Prostate gland (tissue), 2 donors: Measurements from ENCODE around the gene SRP68. TPM values are rescaled to one million over a fixed set of nuclear protein-coding genes. Genes with fewer than 3 reads are reported as not detected.
A peak's percentile ranks its signal among the peaks of the same experiment; 100 is the strongest.

Experiments used
- DNase-seq: peaks from one replicate; pipeline ENCODE4 v3.0.0-alpha.2; 2019; ENCODE audit warnings: low spot score
- H3K27ac ChIP-seq, 2 donors: fragments of 200-600 bp; sonication (generic); 2 replicates each; pipeline ENCODE4 v1.5.1; 2017 to 2019
- H3K27me3 ChIP-seq: fragments of 200-600 bp; sonication (generic); replicated peaks from 2 replicates; pipeline ENCODE4 v1.5.1; 2019; ENCODE audit not compliant: insufficient read depth
- H3K36me3 ChIP-seq, 2 donors: fragments of 200-600 bp; sonication (generic); 1 replicate in 1 of 2; 2 replicates in 1 of 2; pipeline versions ENCODE4 v1.5.1 to v1.8.1; 2017 to 2019
- H3K4me1 ChIP-seq: fragments of 200-600 bp; sonication (generic); replicated peaks from 2 replicates; pipeline ENCODE4 v1.5.1; 2019
- H3K4me3 ChIP-seq, 2 donors: fragments of 200-600 bp; sonication (generic); 2 replicates each; pipeline ENCODE4 v1.5.1; 2017 to 2019
- H3K9me3 ChIP-seq: fragments of 200-600 bp; sonication (generic); 2 replicates; pipeline ENCODE4 v1.5.1; 2017
- CTCF ChIP-seq, 4 experiments: fragments of 200-600 bp in 2 of 4; fragments of 450-650 bp in 2 of 4; sonication (generic) in 2 of 4; IDR thresholded peaks; 1 replicate in 3 of 4; 2 replicates in 1 of 4; pipeline ENCODE4 v1.5.1; 2016 to 2019; ENCODE audit warnings: antibody characterized with exemption in 4 of 4, mild to moderate bottlenecking in 2 of 4, moderate library complexity in 2 of 4
- POLR2A ChIP-seq: fragments of 450-650 bp; IDR thresholded peaks from one replicate; pipeline ENCODE4 v1.6.1; 2016; ENCODE audit warnings: antibody characterized with exemption, mild to moderate bottlenecking
- POLR2AphosphoS5 ChIP-seq: sonication (generic); formaldehyde crosslinking; IDR thresholded peaks from one replicate; pipeline ENCODE4 v1.6.1; 2017; ENCODE audit warnings: antibody characterized with exemption
- WGBS: methylation state at CpG from one replicate; pipeline ENCODE4 v1.1.5; 2018; 5-methylcytosine and 5-hydroxymethylcytosine counted together
- intact Hi-C: fragments of 100-400 bp; cut with DNase I; formaldehyde crosslinking; loops from one replicate; pipeline ENCODE4 v1.14.2; 2022
- total RNA-seq, 2 donors: library from RNA; depleted of rRNA; stranded (reverse); fragments of >200 nt; gene quantifications; one replicate each; pipeline ENCODE4 v1.1.0, GENCODE V29; 2016

Gene SRP68
- total RNA-seq, 2 donors from 2014 or later, result 33.5 to 51.2 TPM

GRCh38 chr17:76000016-76000754 lies 72.1 kb downstream of the SRP68 start:
- peaks cover 13% of the 10 kb centered on the region for H3K4me1 ChIP-seq
- intact Hi-C loops, result no loop called here
- 49% methylated on average over 31 of the region's 31 CpGs for WGBS
- peak; percentile 14 for TF ChIP-seq POLR2AphosphoS5
- TF ChIP-seq POLR2A, result no peak
- TF ChIP-seq CTCF (IDR thresholded peaks at IDR 0.05), result peak; percentile 43 to 72 (median 57)
- no peaks in the 10 kb centered on the region for H3K27me3 ChIP-seq
- no peak overlapping the region for H3K4me3 ChIP-seq
- peak overlapping the region; percentile 43 to 75 for H3K27ac ChIP-seq
- H3K9me3 ChIP-seq, result no peaks in the 10 kb centered on the region
- peak; percentile 60 for DNase-seq
- no peaks in the 10 kb centered on the region for H3K36me3 ChIP-seq

- H3K27me3 ChIP-seq, result no peaks in the 10 kb centered on the region
- 90% methylated on average over 9 of the region's 9 CpGs for WGBS
- TF ChIP-seq POLR2A (no peak), CTCF (IDR thresholded peaks at IDR 0.05) (no peak), POLR2AphosphoS5 (no peak)
- no peaks in the 10 kb centered on the region for H3K36me3 ChIP-seq
- no peak overlapping the region for H3K27ac ChIP-seq
- H3K4me1 ChIP-seq, result peaks cover 13% of the 10 kb centered on the region
- no peak overlapping the region for H3K4me3 ChIP-seq
- intact Hi-C loops, result no loop called here
- no peaks in the 10 kb centered on the region for H3K9me3 ChIP-seq
- DNase-seq, result no peak
These were observed 74.0 kb downstream of the SRP68 start for GRCh38 chr17:75998327-75998795.

GRCh38 chr17:75996665-75997590 lies 75.4 kb downstream of the SRP68 start:
- intact Hi-C loops, result no loop called here
- TF ChIP-seq CTCF (IDR thresholded peaks at IDR 0.05), result no peak
- TF ChIP-seq POLR2AphosphoS5, result no peak
- TF ChIP-seq POLR2A, result no peak
- Histone ChIP-seq H3K4me1 (peaks cover 9% of the 10 kb centered on the region), H3K27ac (no peak overlapping the region), H3K4me3 (no peak overlapping the region), H3K9me3 (no peaks in the 10 kb centered on the region), H3K36me3 (no peaks in the 10 kb centered on the region), H3K27me3 (no peaks in the 10 kb centered on the region)
- 31% methylated on average over 18 of the region's 18 CpGs for WGBS
- no peak for DNase-seq

GRCh38 chr17:75995385-75995925 lies 76.9 kb downstream of the SRP68 start:
- no peak overlapping the region for H3K4me3 ChIP-seq
- no peaks in the 10 kb centered on the region for H3K36me3 ChIP-seq
- no peak for DNase-seq
- H3K27me3 ChIP-seq, result no peaks in the 10 kb centered on the region
- no peaks in the 10 kb centered on the region for H3K9me3 ChIP-seq
- intact Hi-C loops, result no loop called here
- H3K4me1 ChIP-seq, result peaks cover 3% of the 10 kb centered on the region
- no peak for TF ChIP-seq POLR2AphosphoS5
- no peak for TF ChIP-seq POLR2A
- no peak for TF ChIP-seq CTCF (IDR thresholded peaks at IDR 0.05)
- 98% methylated on average over 6 of the region's 7 CpGs for WGBS
- H3K27ac ChIP-seq, result no peak overlapping the region
